Activated effector memory CD4-positive, alpha-beta T cell treated with Interleukin-2 at 50 U/mL for 16 hours (primary cell): ENCODE measurements around the gene RAD51B.
A peak's percentile ranks its signal among the peaks of the same experiment; 100 is the strongest.

ENCODE experiments used
- DNase-seq: peaks from one replicate; pipeline ENCODE4 v3.0.0-alpha.2; 2020

RAD51B gene

GRCh38 chr14:68611599-68611998 lies 792.0 kb downstream of the RAD51B start:
- no peak for DNase-seq

GRCh38 chr14:68612049-68612448 lies 792.5 kb downstream of the RAD51B start:
- no peak for DNase-seq

DNA sequence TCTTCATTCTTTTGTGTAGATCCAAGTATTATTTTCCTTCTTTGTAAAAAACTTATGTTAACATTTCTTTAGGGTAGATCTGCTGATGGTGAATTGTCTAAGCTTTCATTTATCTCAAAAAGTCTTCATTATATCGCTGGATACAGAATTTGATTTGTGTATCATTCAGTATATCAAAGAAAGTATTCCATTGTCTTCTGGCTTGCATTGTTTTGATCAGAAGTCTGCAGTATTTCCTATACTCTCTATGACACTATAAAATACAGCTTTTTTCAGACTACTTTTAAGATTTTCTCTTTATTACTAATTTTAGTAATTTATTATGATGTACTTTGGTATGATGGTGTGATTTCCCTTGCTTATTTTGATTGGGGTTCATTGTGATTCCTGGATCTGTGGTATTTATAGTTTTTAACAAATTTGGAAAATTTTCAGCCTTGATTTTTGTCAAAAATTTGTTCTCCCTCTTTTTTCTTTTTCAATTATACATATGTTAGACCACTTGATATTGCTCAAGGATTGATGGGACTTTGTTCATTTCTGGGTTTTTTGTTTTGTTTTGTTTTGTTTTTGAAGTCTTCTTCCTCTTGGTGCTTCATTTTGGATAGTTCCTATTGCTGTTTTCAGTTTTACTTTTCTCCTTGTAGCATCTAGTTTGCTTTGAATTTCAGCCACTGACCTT lies 796.8 kb downstream of the RAD51B start:
- no peak for DNase-seq

DNA sequence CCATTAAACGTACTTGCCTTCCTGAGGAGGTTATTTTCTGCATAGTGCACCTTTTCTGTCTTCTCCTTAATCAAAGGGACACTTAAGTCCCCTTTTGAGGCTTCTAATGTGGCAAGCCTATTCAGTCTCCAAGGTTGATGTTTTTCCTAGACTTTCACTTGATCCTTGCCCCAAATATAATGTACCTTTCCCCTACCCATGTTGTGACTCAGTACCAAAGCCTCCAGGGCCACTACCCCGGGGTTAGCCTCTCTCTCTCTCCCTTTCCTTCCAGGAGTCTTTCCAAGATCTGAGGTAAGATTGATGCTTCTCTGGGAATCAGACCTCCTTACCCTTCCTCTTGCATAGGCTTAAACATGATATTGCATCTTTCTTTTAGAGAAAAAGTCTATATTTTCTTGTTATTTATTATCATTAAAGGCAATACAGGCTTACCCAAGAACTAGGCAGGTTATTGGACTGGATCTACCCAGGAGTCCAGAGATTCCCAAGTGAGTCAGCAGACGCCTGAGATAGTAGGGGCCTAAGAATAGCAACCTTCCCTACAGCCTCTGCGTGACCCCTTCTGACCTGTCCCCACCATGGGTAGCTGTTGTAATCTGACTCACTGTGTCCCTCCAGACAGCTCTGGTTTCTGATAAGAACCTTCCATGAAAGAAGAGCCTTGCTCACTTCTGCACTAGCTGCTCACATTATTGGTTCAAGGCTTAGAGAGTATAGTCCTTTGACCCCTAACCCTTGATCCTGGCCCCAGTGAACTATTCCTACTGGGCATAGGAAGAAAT lies 800.4 kb downstream of the RAD51B start:
- DNase-seq = no peak

DNA sequence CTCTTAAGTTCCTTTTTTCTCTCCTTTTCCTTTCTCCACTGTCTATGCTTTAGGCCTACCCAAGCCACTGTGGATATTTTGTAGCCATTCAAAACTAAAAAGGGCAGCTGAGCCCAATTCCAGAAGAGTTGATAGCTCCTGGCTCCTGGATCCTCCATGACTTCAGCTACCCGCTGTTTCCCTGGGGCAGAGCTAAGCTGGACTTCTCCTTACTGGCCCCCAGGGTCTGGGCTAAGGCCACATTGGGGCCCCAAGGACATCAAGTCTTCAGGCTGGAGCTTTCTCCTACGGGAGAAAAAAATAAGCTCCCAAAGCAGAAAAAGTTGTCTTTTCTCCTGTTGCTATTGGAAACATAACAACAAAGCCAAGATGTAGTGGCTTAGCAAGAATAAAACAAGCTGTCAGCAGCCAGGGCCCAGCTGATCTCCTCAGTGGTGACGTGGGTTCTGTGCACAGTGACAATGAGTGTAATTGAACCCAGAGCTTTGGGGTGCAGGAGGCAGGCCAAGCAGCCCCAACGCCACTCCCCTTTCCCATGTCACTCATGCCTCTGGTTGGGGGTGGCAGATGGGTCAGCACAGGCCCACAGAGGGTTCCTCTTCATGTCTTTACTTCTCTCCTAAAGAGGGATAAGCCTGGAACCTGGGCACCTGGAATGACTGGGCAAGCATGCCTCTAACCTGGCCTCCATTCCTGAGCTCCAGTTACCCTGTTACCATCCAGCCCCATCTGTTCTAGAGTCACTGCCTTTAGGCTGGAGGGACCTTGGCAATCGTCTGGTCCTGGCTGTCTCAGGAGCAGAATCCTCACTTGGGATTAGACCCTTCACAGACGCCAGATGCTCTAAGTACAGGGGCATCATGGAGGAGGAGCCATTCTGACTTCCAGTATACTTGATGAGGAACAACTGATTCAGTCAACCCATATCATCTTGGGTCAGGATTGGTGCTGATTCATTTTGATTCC lies 802.1 kb downstream of the RAD51B start:
- DNase-seq = no peak

GRCh38 chr14:68622856-68623255 lies 803.3 kb downstream of the RAD51B start:
- no peak for DNase-seq

DNA sequence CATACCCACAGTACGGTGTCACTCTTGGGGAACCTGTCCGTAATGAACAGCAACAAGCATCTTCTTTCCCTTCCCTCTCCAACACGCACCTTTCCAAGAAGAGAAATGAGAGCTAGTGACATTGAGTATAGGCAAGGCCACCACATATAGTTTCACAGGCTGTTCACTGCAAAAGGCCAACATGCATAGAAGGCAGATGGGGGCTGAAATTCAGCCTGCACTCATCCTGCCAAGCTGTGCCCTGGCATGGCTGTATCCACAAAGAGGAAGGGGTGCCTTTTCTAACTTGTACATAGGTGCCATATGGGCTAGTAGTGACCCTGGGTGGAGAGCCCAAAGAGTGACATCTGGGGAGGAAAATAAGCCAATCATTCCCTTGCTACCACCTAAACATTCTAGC lies 803.7 kb downstream of the RAD51B start:
- DNase-seq = no peak

DNA sequence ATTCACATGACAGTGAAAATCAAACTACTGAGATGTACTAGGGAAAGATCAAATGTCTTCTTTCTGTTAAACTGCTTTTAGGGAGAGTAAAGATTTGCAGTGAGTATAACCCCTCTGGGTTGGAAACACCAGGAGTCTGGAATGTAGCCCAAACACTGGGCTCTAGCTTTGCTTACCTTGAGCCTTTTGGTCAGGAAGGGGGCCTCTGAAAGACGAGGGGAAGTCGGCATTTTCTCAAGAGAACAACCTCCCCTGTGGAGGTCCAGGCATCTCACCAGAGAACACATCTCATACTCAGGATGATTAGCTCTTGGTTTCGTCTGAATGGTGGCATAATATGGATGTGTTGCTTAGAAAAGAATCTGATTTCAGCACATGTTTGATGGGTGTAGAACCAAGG lies 804.2 kb downstream of the RAD51B start:
- DNase-seq = no peak

DNA sequence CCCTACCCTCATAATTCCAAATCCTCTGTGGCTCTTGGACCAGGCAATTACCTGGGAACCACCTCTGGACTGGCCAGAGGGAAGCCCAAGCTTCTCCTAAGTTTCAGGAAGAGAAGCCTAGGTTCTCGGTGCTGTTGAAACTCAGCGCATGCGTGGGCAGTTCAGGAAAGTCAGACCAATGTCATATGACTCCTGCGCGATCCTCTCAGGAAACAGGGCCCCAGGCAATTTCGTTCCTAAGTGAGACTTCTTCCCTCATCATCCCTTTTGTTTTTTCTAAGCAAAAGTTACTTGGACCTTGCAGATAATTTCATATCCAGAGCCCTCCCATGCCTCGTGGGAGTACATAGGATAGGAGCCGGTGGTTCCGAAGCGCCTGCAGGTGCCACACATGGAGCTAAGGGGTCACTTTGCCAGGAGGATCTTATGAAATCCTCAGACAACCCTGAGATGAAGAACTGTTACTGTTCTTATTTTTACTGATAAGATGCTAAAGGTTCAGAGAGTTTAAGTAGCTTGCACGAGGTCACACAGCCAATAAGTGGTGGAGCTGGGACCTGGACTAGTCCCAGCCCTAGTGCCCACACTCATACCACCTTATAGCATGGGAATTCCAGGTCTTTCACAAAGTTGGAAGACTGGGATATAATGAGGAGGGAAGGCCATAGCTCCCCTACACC lies 805.1 kb downstream of the RAD51B start:
- DNase-seq = no peak

DNA sequence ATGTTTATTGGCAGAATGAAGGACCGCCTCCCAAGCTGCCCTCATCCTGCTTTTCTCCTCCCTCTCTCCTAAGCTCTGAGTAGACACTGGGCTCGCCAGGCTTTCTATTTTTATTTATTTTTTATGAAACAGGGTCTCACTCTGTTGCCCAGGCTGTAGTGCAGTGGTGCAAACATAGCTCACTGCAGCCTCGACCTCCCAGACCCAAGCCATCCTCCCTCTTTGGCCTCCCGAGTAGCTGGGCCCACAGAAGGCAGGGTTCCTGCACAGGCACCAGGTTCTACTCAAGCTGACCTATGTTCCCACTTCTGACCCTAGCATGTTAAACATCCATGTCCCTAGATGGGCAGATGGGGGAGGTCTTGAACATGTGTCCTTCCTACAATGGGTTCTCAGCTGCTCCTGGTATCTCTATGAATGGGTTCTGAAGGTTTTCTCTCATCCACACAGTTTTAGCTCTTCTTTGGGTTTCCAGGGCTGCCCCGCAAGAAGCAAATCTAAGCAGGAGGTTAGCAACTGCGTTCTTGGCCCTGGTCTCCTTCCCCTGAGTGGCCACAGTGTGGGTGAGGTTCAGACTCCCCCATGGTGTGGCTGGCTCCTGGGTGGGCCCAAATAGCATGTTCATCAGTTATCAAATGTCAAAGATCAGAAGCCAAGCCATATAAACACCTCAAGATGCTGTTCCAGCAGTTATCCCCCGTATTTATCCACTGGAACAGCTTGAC lies 805.9 kb downstream of the RAD51B start:
- no peak for DNase-seq

- no peak for DNase-seq
Observed at GRCh38 chr14:68626386-68626785, 806.8 kb downstream of the RAD51B start.

DNA sequence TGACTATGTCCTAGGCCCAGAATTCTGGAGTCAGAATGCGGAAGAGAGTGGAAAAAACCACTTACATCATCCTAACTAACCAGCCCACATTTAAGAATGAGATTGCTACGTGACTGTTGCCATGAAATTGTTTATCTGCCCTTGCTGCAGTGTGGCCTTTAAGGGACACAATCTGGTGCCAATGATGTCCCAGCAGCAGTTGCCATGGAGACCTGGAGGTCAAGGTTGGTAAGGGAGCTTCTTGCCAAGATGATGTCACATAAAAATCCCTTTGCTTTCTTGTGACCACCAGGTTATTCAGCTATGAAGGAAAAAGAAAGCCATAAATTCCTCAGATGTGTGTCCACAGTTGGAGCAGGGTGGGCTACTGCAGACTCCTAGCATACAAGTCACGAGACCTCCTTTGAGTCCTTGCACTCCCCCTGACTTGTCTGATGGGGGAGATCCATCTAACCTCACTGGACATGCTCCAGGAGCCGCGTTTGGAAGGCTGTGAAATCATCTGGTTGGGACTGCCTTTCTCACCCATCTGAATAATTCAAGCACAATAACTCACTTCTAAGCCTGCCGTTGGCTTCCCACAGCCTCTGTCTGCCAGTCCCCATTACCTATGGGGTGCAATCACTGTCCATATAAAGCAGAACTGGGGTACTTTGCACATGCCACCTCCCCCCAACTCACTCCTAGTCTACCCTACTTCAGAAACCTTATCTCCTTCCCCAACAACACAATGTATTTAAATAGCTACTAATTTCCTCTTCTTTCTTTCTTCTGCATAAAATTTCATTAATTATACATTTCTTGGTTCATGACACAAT lies 807.7 kb downstream of the RAD51B start:
- no peak for DNase-seq

DNA sequence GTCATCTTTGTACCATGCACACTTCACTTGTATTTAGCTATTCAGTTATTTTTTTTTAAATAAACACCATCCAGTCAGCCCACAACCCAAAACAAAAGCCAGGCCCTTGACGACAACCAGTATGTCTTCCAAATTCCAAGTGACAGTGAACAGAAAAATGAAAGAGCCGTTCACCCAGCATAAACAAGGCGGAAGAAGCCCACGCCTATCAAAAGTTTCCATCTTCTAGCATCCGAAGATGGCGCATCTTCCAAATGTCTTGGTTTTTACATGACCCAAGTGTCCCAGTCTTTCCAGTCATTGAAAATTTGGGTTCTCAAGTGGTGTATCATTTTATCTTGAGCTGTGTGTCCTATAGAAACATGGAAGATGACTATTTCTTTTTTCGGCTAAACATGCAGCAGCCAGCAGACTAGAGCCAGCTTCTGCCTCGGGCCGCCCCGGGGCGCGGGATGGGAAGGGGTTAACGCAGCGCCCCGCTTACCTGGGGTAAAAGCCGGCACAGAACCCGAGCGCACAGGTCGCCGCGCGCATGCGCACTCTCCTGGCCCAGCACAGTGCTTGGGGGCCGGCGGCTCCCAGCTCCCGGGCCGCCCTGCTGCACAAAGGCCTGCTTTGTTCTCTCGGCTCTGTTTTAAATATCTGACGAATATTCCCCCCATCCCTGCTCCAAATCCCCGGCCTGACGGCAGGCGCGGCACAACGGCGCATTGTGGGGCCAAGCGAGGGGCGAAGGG lies 808.5 kb downstream of the RAD51B start:
- DNase-seq = peak; percentile 23

DNA sequence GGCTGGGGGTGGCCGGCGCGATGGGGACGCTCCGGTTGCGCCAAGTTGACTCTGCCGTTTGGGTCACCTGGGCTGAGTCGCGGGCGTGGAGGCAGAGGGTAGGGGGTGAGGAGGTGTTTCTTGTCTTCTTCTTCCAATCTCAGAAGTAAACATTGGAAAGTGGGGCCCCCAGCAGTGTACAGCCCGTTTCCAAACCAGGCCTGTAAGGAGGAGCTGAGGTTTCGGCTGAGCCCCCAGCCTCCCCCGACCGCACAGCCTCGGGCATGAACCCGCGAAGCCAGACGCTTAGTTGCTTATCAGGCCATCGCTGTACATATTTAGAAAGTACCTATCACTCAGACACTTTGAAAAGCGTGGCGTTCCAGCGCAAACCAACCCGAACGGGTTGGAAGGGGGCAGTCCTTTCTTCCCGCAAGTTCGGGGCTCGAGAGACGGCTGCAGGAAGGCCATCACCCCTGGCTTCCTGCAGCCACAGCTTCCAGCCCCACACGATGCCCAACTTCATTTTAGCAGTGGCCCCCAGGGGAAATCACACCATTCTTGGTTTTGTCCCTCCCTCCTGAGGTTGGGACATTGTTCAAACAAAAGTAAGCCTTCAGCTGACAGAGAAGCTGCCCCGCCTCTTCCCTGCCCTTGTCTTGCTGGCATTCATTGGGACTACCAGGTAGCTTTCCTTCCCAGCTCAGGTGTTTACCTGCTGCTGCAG lies 809.2 kb downstream of the RAD51B start:
- peak; percentile 18 for DNase-seq

GRCh38 chr14:68630081-68630571 lies 810.5 kb downstream of the RAD51B start:
- DNase-seq = no peak

DNA sequence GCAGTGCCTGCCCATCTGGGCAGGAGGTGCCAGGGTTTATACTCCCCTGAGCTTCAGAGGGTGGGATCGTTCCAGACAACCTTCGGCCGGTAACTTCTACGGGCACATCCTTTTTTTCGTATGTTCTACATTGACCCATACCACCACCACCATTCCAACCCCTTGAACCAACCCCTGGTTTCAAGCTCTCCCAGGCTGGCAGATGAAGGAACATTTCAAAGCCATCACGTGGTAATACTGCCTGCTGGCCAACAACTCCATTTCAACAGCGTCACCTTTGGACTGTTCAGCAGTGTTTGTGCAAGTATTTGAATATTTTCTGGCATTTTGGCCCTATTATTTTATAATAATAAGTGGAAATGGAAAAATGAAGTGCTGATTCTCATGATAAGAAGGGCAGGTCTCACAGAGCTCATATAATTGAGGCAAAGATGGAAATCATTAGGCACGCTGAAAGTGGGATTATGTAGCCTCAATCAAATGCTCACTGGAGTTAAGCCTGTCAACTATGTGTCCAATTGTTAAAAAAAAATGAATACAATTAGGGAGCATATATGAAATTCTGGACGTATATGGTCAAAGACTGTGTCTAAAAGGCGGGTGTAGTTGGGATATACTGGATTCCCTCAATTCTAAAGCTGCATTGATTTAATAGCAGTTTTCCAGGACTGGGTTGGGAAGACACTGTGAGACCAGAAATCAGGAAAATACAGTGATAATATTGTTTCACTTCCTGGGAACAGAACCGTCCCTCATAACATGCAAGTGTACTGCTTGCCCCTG lies 811.2 kb downstream of the RAD51B start:
- DNase-seq = no peak

GRCh38 chr14:68631394-68632053 lies 811.9 kb downstream of the RAD51B start:
- DNase-seq = no peak
